NCI-H1694 (cell line): Measurements from ENCODE around the gene C13orf42.

ENCODE experiments used
- DNase-seq: peaks from one replicate; lab custom pipeline; 2025; lab: John Stamatoyannopoulos, UW

The C13orf42 gene

GRCh38 chr13:51120873-51121272 lies 9.8 kb upstream of the C13orf42 start:
- peak; percentile 4 for DNase-seq

GRCh38 chr13:51118809-51119431 lies 7.8 kb upstream of the C13orf42 start:
- no peak for DNase-seq

- no peak for DNase-seq
These were observed 2.9 kb upstream of the C13orf42 start for GRCh38 chr13:51113969-51114368.

- no peak for DNase-seq
These were observed 2.3 kb upstream of the C13orf42 start for GRCh38 chr13:51113186-51113881.

GRCh38 chr13:51112771-51113170 lies 1.7 kb upstream of the C13orf42 start:
- no peak for DNase-seq

- DNase-seq = no peak
These were observed 923 bp upstream of the C13orf42 start for GRCh38 chr13:51111997-51112396.

- no peak for DNase-seq
These were observed 3.1 kb downstream of the C13orf42 start for GRCh38 chr13:51107996-51108395.

GRCh38 chr13:51105046-51105445 lies 6.0 kb downstream of the C13orf42 start:
- DNase-seq = no peak

GRCh38 chr13:51101636-51102235 lies 9.3 kb downstream of the C13orf42 start:
- no peak for DNase-seq

GRCh38 chr13:51097353-51098043 lies 13.6 kb downstream of the C13orf42 start:
- no peak for DNase-seq

- DNase-seq = no peak
These were observed 14.9 kb downstream of the C13orf42 start for GRCh38 chr13:51096131-51096530.

- no peak for DNase-seq
These were observed 17.5 kb downstream of the C13orf42 start for GRCh38 chr13:51093574-51093973.

- no peak for DNase-seq
These were observed 19.2 kb downstream of the C13orf42 start for GRCh38 chr13:51091839-51092238.

GRCh38 chr13:51083706-51084105 lies 27.4 kb downstream of the C13orf42 start:
- DNase-seq = no peak

- DNase-seq = peak; percentile 22
These were observed 30.5 kb downstream of the C13orf42 start for GRCh38 chr13:51080478-51081065.

GRCh38 chr13:51071493-51071892 lies 39.6 kb downstream of the C13orf42 start:
- DNase-seq = no peak

- DNase-seq = peak; percentile 86
These were observed 40.9 kb downstream of the C13orf42 start for GRCh38 chr13:51070005-51070649.

- DNase-seq = no peak
These were observed 42.6 kb downstream of the C13orf42 start for GRCh38 chr13:51068501-51068900.

GRCh38 chr13:51067706-51068105 lies 43.4 kb downstream of the C13orf42 start:
- DNase-seq = no peak

- peak; percentile 82 for DNase-seq
These were observed 43.8 kb downstream of the C13orf42 start for GRCh38 chr13:51067210-51067701.

GRCh38 chr13:51066091-51066831 lies 44.8 kb downstream of the C13orf42 start:
- DNase-seq = no peak
